Neural crest cell (in vitro differentiated cells): Measurements from ENCODE around the gene IQCF5. TPM values are rescaled to one million over a fixed set of nuclear protein-coding genes. Genes with fewer than 3 reads are reported as not detected.
"Not testable (repeated sequence)": the region's sequence is repeated elsewhere in the genome, so short reads cannot be mapped to it uniquely, and the experiment has no call there.

ENCODE experiments used
- DNase-seq: peaks from one replicate; pipeline ENCODE4 v3.0.0; 2021; ENCODE audit warnings: low read depth, mixed read lengths, low spot score
- H3K27ac Mint-ChIP-seq: one replicate; pipeline ENCODE4 v1.8.0; 2021; ENCODE audit warnings: mild to moderate bottlenecking, mixed read lengths; ENCODE audit not compliant: unreplicated experiment
- H3K27me3 Mint-ChIP-seq: 2 replicates; pipeline ENCODE4 v1.8.0; 2021; ENCODE audit warnings: low read depth, mild to moderate bottlenecking, mixed read lengths
- H3K36me3 Mint-ChIP-seq: 2 replicates; pipeline ENCODE4 v1.8.0; 2021; ENCODE audit warnings: low read depth, mild to moderate bottlenecking, mixed read lengths
- H3K4me1 Mint-ChIP-seq: 2 replicates; pipeline ENCODE4 v1.8.0; 2021; ENCODE audit warnings: mixed read lengths
- H3K4me3 Mint-ChIP-seq: one replicate; pipeline ENCODE4 v1.8.0; 2021; ENCODE audit warnings: mild to moderate bottlenecking, mixed read lengths
- H3K9me3 Mint-ChIP-seq: 2 replicates; pipeline ENCODE4 v1.8.0; 2021; ENCODE audit warnings: mixed read lengths
- long read RNA-seq: library from polyadenylated mRNA; unstranded; transcript quantifications from one replicate; pipeline ENCODE4 v2.0.0, GENCODE V29; 2020
- total RNA-seq: library from RNA; stranded (reverse); gene quantifications from 2 replicates; pipeline ENCODE4 v1.2.1, GENCODE V29; 2021
- TF ChIP-seq, protein P1 (sequence below): fragments of 200-600 bp; sonication (generic); conservative IDR thresholded peaks from 2 replicates; pipeline ENCODE4 v1.5.0; 2021; ENCODE audit warnings: antibody characterized with exemption, mild to moderate bottlenecking

The IQCF5 gene
- total RNA-seq: not detected in 2 replicates
- long read RNA-seq: 0 reads

DNA sequence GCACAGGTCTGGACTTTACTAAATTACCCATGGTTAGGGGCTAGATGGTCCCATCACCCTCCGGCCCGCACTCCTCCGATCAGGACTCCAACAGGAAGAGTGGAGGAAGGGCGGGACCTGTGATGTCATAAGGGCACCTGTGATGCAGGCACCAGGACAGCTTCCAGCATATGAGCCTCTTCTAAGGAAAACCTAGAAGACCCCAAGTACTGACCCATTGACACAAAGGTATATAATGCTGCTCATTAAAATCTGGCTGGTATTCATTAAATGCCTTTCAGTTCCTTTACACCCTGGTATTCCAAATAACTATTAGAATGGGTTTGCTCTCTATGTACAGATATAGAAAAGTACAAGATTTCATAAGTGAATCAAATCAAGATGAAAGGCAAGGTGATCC, at the start of gene IQCF5:
TSS of gene IQCF5 (minus strand) at position 101 of the 400 bp plus-strand sequence. CDS start at position 31, 70 bp downstream.
- H3K27me3 Mint-ChIP-seq: peaks cover 24% of the 10 kb centered on the region
- peaks cover 3% of the 10 kb centered on the region for H3K9me3 Mint-ChIP-seq
- DNase-seq: no peak
- no peaks in the 10 kb centered on the region for H3K4me1 Mint-ChIP-seq
- H3K36me3 Mint-ChIP-seq: no peaks in the 10 kb centered on the region
- H3K4me3 Mint-ChIP-seq: no peak within 1 kb of the TSS
- H3K27ac Mint-ChIP-seq: no peak within 1 kb of the TSS
- TF ChIP-seq, protein P1, sequence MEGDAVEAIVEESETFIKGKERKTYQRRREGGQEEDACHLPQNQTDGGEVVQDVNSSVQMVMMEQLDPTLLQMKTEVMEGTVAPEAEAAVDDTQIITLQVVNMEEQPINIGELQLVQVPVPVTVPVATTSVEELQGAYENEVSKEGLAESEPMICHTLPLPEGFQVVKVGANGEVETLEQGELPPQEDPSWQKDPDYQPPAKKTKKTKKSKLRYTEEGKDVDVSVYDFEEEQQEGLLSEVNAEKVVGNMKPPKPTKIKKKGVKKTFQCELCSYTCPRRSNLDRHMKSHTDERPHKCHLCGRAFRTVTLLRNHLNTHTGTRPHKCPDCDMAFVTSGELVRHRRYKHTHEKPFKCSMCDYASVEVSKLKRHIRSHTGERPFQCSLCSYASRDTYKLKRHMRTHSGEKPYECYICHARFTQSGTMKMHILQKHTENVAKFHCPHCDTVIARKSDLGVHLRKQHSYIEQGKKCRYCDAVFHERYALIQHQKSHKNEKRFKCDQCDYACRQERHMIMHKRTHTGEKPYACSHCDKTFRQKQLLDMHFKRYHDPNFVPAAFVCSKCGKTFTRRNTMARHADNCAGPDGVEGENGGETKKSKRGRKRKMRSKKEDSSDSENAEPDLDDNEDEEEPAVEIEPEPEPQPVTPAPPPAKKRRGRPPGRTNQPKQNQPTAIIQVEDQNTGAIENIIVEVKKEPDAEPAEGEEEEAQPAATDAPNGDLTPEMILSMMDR: no peak

DNA sequence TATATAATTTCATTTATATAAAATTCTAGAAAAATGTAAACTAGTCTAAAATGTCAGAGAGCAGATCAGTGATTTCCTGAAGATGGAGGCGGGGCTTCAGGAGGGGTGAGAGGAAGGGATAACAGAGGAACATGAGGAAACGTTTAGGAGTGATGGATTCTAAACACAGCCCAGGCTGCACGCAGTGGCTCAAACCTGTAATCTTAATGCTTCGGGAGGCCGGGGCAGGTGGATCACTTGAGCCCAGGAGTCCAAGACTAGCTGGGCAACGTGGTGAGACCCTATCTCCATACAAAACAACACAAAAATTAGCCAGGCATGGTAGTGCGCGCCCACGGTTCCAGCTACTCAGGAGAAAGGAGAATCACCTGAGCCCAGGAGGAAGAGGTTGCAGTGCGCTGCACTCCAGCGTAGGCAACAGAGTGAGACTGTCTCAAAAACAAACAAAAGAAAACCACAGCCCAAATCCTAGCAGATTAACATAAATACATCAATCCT, 45.7 kb upstream of the IQCF5 start:
- Mint-ChIP-seq H3K27ac (no peak overlapping the region), H3K4me1 (no peaks in the 10 kb centered on the region), H3K36me3 (no peaks in the 10 kb centered on the region), H3K27me3 (peaks cover 10% of the 10 kb centered on the region), H3K9me3 (no peaks in the 10 kb centered on the region), H3K4me3 (no peak overlapping the region)
- DNase-seq: no peak
- TF ChIP-seq, protein P1: no peak

DNA sequence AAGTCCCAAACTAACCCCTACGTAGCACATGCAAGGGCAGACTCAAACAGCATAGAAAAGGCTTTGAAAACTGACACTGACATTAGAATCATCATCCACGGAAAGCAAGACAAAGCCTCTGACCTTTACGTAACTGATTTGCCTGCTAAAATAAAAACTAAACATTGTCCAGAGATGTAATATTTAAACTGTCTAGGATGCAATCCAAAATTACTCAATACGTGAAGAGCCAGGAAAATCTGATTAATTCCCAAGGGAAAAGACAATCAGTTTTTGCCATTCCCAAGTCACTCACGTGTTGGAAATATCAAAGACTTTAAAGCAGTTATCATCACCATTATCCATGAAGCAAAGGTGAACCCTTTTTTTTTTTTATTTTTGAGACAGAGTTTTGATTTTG, 41.0 kb upstream of the IQCF5 start:
- no peaks in the 10 kb centered on the region for H3K4me1 Mint-ChIP-seq
- TF ChIP-seq, protein P1: no peak
- H3K36me3 Mint-ChIP-seq: no peaks in the 10 kb centered on the region
- H3K9me3 Mint-ChIP-seq: no peaks in the 10 kb centered on the region
- H3K27ac Mint-ChIP-seq: no peak overlapping the region
- peaks cover 10% of the 10 kb centered on the region for H3K27me3 Mint-ChIP-seq
- H3K4me3 Mint-ChIP-seq: no peak overlapping the region
- DNase-seq: no peak

DNA sequence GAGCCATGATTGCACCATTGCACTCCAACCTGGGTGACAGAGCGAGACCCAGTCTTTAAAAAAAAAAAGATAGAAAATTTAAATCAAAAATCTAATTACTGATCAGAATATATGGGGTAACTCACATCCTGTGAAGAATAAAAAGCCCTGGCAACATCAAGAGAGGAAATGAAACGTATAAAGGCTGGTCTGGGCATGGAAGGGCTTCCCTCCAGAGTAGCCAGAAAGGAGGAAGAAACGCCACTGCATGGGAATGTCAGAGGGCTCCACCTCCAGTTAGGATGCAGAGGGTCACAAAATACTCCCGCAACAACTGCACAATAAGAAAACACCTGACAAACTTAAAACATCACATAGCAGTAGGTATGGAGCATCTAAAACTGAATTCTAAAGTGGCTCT, 32.6 kb upstream of the IQCF5 start:
- peaks cover 3% of the 10 kb centered on the region for H3K27me3 Mint-ChIP-seq
- H3K27ac Mint-ChIP-seq: no peak overlapping the region
- H3K4me1 Mint-ChIP-seq: no peaks in the 10 kb centered on the region
- H3K36me3 Mint-ChIP-seq: peaks cover 8% of the 10 kb centered on the region
- DNase-seq: no peak
- TF ChIP-seq, protein P1: no peak
- no peak overlapping the region for H3K4me3 Mint-ChIP-seq
- peaks cover 5% of the 10 kb centered on the region for H3K9me3 Mint-ChIP-seq

DNA sequence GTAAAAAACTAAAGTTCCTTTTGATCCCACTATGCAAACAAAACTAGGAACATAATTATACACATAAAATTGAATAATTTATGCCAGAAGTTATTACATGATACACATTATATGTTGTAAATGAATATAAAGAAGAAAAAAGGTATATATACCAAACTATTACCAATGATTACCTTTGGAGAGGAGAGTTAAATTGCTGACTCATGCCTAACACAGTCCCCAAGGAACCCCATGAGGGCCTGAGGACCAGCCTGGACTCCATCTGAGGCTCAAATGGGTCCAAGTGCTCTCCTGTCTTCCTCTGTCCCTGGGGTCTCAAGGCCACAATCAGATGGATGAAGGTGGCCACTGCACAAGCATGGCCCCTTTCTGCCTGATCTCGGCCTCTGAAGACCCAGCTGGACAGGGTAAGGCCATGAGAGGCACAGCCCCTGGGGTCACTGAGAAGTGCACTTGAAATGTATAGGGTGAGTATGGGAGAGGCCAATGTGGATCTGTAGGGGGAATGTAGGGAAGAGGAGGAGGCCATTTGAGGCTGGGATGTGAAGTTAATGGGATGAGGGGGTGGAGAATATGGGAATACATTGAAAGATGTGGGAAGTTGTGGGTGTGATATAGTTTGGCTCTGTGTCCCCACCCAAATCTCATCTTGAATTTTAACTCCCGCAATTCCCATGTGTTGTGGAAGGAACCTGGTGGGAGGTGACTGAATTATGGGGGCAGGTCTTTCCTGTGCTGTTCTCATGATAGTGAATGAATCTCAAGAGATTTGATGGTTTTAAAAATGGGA, 28.8 kb upstream of the IQCF5 start:
- H3K27ac Mint-ChIP-seq: no peak overlapping the region
- peaks cover 3% of the 10 kb centered on the region for H3K9me3 Mint-ChIP-seq
- H3K36me3 Mint-ChIP-seq: peaks cover 8% of the 10 kb centered on the region
- peaks cover 19% of the 10 kb centered on the region for H3K27me3 Mint-ChIP-seq
- H3K4me1 Mint-ChIP-seq: no peaks in the 10 kb centered on the region
- TF ChIP-seq, protein P1: no peak
- no peak overlapping the region for H3K4me3 Mint-ChIP-seq
- no peak for DNase-seq

DNA sequence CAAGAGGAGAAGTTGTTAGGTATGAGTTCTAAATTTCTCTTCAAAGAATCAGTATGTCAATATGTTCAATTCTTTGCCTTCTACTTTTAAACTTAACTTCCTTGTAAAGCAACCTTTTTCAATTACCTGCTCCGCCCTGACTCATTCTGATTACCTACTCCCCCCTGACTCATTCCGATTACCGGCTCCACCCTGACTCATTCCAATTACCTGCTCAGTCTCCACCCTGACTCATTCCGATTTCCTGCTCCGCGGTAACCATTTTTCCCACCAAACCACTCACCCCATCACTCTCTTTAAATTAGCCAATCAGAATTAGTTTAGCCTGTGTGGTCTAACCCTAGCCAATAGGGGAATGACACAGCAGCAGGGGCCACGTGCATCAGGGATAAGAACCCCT, 27.0 kb upstream of the IQCF5 start:
- H3K36me3 Mint-ChIP-seq, DNase-seq, H3K27ac Mint-ChIP-seq, H3K4me1 Mint-ChIP-seq, H3K4me3 Mint-ChIP-seq, H3K9me3 Mint-ChIP-seq: not testable (repeated sequence)
- peaks cover 25% of the 10 kb centered on the region for H3K27me3 Mint-ChIP-seq

DNA sequence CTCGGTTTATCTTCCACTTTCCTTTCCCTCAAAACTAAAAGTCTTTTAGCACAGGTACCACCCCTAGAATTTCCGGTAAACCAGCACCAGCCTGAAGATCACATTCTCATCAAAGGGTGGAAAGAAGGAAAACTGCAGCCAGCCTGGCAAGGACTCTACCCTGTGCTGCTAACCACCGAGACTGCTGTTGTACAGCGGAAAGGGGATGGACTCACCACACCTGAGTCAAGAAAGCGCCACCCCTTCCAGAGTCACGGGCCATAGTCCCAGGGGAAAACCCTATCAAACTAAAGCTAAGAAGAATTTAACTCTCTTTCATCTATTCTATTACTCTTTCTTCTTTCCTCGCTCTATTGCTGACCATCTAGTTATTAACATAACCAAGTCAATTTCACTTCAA, 24.6 kb upstream of the IQCF5 start:
- H3K27me3 Mint-ChIP-seq: peaks cover 25% of the 10 kb centered on the region
- H3K36me3 Mint-ChIP-seq, DNase-seq: not testable (repeated sequence)

More for the DNA sequence above, 24.6 kb upstream of the IQCF5 start:
- H3K9me3 Mint-ChIP-seq, H3K27ac Mint-ChIP-seq, H3K4me3 Mint-ChIP-seq, H3K4me1 Mint-ChIP-seq: not testable (repeated sequence)
